A549 (cell line): ENCODE data around the gene METTL21A. TPM values are rescaled to one million over a fixed set of nuclear protein-coding genes. Genes with fewer than 3 reads are reported as not detected.

Source experiments
- ATAC-seq, 2 experiments: fragments of 200-7000 bp in 1 of 2; fragments of >200 bp in 1 of 2; cut with Nextera tagmentation in 1 of 2; cut with Tn5 transposase in 1 of 2; 3 replicates each; pipeline versions ENCODE4 v1.8.0 to v1.9.1; 2018 to 2020; ENCODE audit warnings: mild to moderate bottlenecking in 1 of 2, moderate library complexity in 1 of 2
- CTCF ChIA-PET: fragments of 300-600 bp; sonication (Branson Sonifier 250); formaldehyde crosslinking; extraction: SDS; loops from one replicate; lab custom pipeline; 2021; ENCODE audit warnings: antibody characterized with exemption, inconsistent platforms; lab: Yijun Ruan, JAX
- POLR2A ChIA-PET: fragments of 350-600 bp; formaldehyde crosslinking; extraction: SDS; loops from one replicate; lab custom pipeline; 2021; ENCODE audit warnings: antibody characterized with exemption, inconsistent platforms; lab: Yijun Ruan, JAX
- DNase-seq, 2 experiments: peaks; one replicate each; pipeline versions ENCODE4 v3.0.0 to v3.0.0-alpha.2; 2011 to 2016; ENCODE audit warnings: low read depth in 1 of 2, low spot score in 1 of 2
- FAIRE-seq: peaks from 2 replicates; lab custom pipeline; 2011; peaks lifted over from hg19 to GRCh38; lab: Jason Lieb, UNC
- H3K27ac ChIP-seq, 2 experiments: fragments of >200 bp; sonication (Bioruptor Twin); formaldehyde crosslinking; 3 replicates each; pipeline ENCODE4 v1.5.1; 2016 to 2017
- H3K4me1 ChIP-seq: fragments of >200 bp; sonication (Bioruptor Twin); formaldehyde crosslinking; 3 replicates; pipeline ENCODE4 v1.6.1; 2016
- H3K4me2 ChIP-seq: fragments of >200 bp; sonication (Bioruptor Twin); formaldehyde crosslinking; 3 replicates; pipeline ENCODE4 v1.6.1; 2016
- H3K4me3 ChIP-seq: fragments of >200 bp; sonication (Bioruptor Twin); formaldehyde crosslinking; 3 replicates; pipeline ENCODE4 v1.5.1; 2016
- H3K9me3 ChIP-seq: fragments of >200 bp; sonication (Bioruptor Twin); formaldehyde crosslinking; 3 replicates; pipeline ENCODE4 v1.6.1; 2016
- CHD2 ChIP-seq: fragments of 150-350 bp; IDR thresholded peaks from 2 replicates; pipeline ENCODE4 v1.6.1; 2014; ENCODE audit warnings: low read length; ENCODE audit not compliant: partially characterized antibody
- CHD4 ChIP-seq: fragments of 200-600 bp; sonication (generic); IDR thresholded peaks from 2 replicates; pipeline ENCODE4 v1.6.1; 2016; ENCODE audit warnings: antibody characterized with exemption, mild to moderate bottlenecking, borderline replicate concordance
- CTCF ChIP-seq: fragments of >200 bp; sonication (Bioruptor Twin); formaldehyde crosslinking; IDR thresholded peaks from 3 replicates; pipeline ENCODE4 v1.5.1; 2016
- E2F6 ChIP-seq: IDR thresholded peaks from 2 replicates; pipeline ENCODE4 v1.6.1; 2012; ENCODE audit warnings: low read depth, borderline replicate concordance
- ELK1 ChIP-seq: fragments of 150-350 bp; IDR thresholded peaks from 2 replicates; pipeline ENCODE4 v1.6.1; 2014; ENCODE audit warnings: low read depth, mild to moderate bottlenecking, low read length
- ESRRA ChIP-seq: fragments of 150-350 bp; IDR thresholded peaks from 2 replicates; pipeline ENCODE4 v1.6.1; 2014; ENCODE audit warnings: mild to moderate bottlenecking, low read length, borderline replicate concordance
- GATA3 ChIP-seq: IDR thresholded peaks from 2 replicates; pipeline ENCODE4 v1.6.1; 2012; ENCODE audit warnings: borderline replicate concordance
- HDAC2 ChIP-seq: fragments of 200-600 bp; sonication (generic); IDR thresholded peaks from 2 replicates; pipeline ENCODE4 v1.6.1; 2016
- HEYL ChIP-seq: fragments of 250-450 bp; sonication (Bioruptor Pico); IDR thresholded peaks from 2 replicates; pipeline ENCODE4 v1.8.0; 2021; ENCODE audit warnings: mild to moderate bottlenecking, moderate library complexity
- HMGXB4 ChIP-seq: fragments of 250-450 bp; sonication (Bioruptor Pico); IDR thresholded peaks from 2 replicates; pipeline ENCODE4 v1.5.0; 2021; ENCODE audit warnings: mild to moderate bottlenecking, moderate library complexity, borderline replicate concordance
- JUNB ChIP-seq: fragments of >200 bp; sonication (Bioruptor Twin); formaldehyde crosslinking; IDR thresholded peaks from 2 replicates; pipeline ENCODE4 v1.6.1; 2016
- KDM1A ChIP-seq: fragments of 200-600 bp; sonication (generic); IDR thresholded peaks from 2 replicates; pipeline ENCODE4 v1.6.1; 2016; ENCODE audit warnings: low read depth, mild to moderate bottlenecking
- MAZ ChIP-seq: fragments of 150-350 bp; IDR thresholded peaks from 2 replicates; pipeline ENCODE4 v1.6.1; 2014; ENCODE audit warnings: antibody characterized with exemption, low read depth, low read length, borderline replicate concordance
- NR3C1 ChIP-seq: fragments of >200 bp; sonication (Bioruptor Twin); formaldehyde crosslinking; IDR thresholded peaks from 3 replicates; pipeline ENCODE4 v1.6.1; 2017
- RAD21 ChIP-seq, 2 experiments: fragments of >200 bp in 1 of 2; sonication (Bioruptor Twin) in 1 of 2; formaldehyde crosslinking in 1 of 2; IDR thresholded peaks in 1 of 2; conservative IDR thresholded peaks in 1 of 2; 2 replicates in 1 of 2; 3 replicates in 1 of 2; pipeline ENCODE4 v1.6.1; 2012 to 2018; ENCODE audit warnings: inconsistent platforms in 1 of 2
- REST ChIP-seq: fragments of 200-600 bp; sonication (generic); IDR thresholded peaks from 2 replicates; pipeline ENCODE4 v1.6.1; 2016; ENCODE audit warnings: antibody characterized with exemption, mild to moderate bottlenecking, moderate library complexity
- RNF2 ChIP-seq: fragments of 200-600 bp; sonication (generic); IDR thresholded peaks from 2 replicates; pipeline ENCODE4 v1.6.1; 2016; ENCODE audit warnings: low read depth, mild to moderate bottlenecking, antibody characterized with exemption, moderate library complexity, borderline replicate concordance
- SREBF2 ChIP-seq: fragments of 450-650 bp; IDR thresholded peaks from 2 replicates; pipeline ENCODE4 v1.6.1; 2014; ENCODE audit warnings: mild to moderate bottlenecking, moderate library complexity
- TP53 ChIP-seq: fragments of 250-450 bp; sonication (Bioruptor Pico); IDR thresholded peaks from 2 replicates; pipeline ENCODE4 v1.5.0; 2021; ENCODE audit warnings: mild to moderate bottlenecking, moderate library complexity
- ZFP36 ChIP-seq: fragments of 450-650 bp; IDR thresholded peaks from 2 replicates; pipeline ENCODE4 v1.6.1; 2014; ENCODE audit warnings: borderline replicate concordance; ENCODE audit not compliant: partially characterized antibody
- ZNF302 ChIP-seq: fragments of 250-450 bp; sonication (Bioruptor Pico); IDR thresholded peaks from 2 replicates; pipeline ENCODE4 v1.9.0; 2021; ENCODE audit warnings: inconsistent platforms, mild to moderate bottlenecking, moderate library complexity
- WGBS: methylation state at CpG from one replicate; pipeline ENCODE4 v1.1.6; 2017; ENCODE audit errors: missing lambda C conversion rate; 5-methylcytosine and 5-hydroxymethylcytosine counted together
- polyA plus RNA-seq, 4 experiments: library from polyadenylated mRNA; depleted of rRNA in 3 of 4; stranded (reverse); fragments of >200 nt; fragmentation: RNase III in 1 of 4; extraction: RNeasy Plus Mini Kit Qiagen cat#74134 plus additional on column Dnase treatment in 1 of 4; gene quantifications; 2 replicates in 3 of 4; 3 replicates in 1 of 4; pipeline ENCODE4 v1.2.3, GENCODE V29; 2011 to 2017
- TF ChIP-seq, protein P1 (sequence below): IDR thresholded peaks from 2 replicates; pipeline ENCODE4 v1.6.1; 2012

Gene METTL21A
- polyA plus RNA-seq, 2 of the 4 experiments (the other 2 are of a cell fraction), result 26.9 to 40.1 TPM

GRCh38 chr2:207606829-207607228 lies 18.4 kb downstream of the METTL21A start:
- CTCF ChIA-PET, result no interaction called here
- TF ChIP-seq ELK1 (no peak), E2F6 (no peak), HMGXB4 (CRISPR knock-in tag) (no peak), RAD21 (conservative IDR thresholded peaks at IDR 0.05 in 1 of 2, IDR thresholded peaks at IDR 0.05 in 1 of 2) (no peak), ESRRA (no peak), RNF2 (no peak), HDAC2 (no peak), NR3C1 (no peak), JUNB (no peak), ZFP36 (no peak), TP53 (no peak), ZNF302 (CRISPR knock-in tag) (no peak), REST (no peak), MAZ (no peak)
- TF ChIP-seq, protein P1, sequence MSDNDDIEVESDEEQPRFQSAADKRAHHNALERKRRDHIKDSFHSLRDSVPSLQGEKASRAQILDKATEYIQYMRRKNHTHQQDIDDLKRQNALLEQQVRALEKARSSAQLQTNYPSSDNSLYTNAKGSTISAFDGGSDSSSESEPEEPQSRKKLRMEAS, result no peak
- TF ChIP-seq, all 56 proteins: peak for 0
- no peak overlapping the region for H3K4me3 ChIP-seq
- H3K4me2 ChIP-seq, result no peak overlapping the region
- 94% methylated on average over 5 of the region's 5 CpGs for WGBS
- FAIRE-seq (no peak), DNase-seq (no peak), ATAC-seq (no peak)
- no peaks in the 10 kb centered on the region for H3K9me3 ChIP-seq
- no peaks in the 10 kb centered on the region for H3K4me1 ChIP-seq
- H3K27ac ChIP-seq, result no peak overlapping the region
- POLR2A ChIA-PET, result no interaction called here

- ChIA-PET CTCF (no interaction called here), POLR2A (no interaction called here)
- ATAC-seq, result peak; percentile 39 to 44; a peak in 2 of 6 replicates
- WGBS, result 93% methylated on average over 7 of the region's 7 CpGs
- no peak for FAIRE-seq
- DNase-seq, result no peak
- no peak overlapping the region for H3K4me2 ChIP-seq
- no peak for TF ChIP-seq CTCF
- no peak for TF ChIP-seq KDM1A
- no peak for TF ChIP-seq SREBF2
- no peak for TF ChIP-seq CHD4
- TF ChIP-seq HEYL (CRISPR knock-in tag), result no peak
- no peak for TF ChIP-seq REST
- no peak for TF ChIP-seq CHD2
- no peak for TF ChIP-seq GATA3
- no peak overlapping the region for H3K4me3 ChIP-seq
- no peaks in the 10 kb centered on the region for H3K4me1 ChIP-seq
- H3K9me3 ChIP-seq, result no peaks in the 10 kb centered on the region
- no peak overlapping the region for H3K27ac ChIP-seq
Observed at GRCh38 chr2:207606399-207606798, 18.8 kb downstream of the METTL21A start.
